SK-N-SH treated with all-trans-retinoic acid at 6 μM for 48 hours (cell line): ENCODE results near the gene GRK1.

Experiments
- ARNTL ChIP-seq: fragments of 450-650 bp; formaldehyde crosslinking; IDR thresholded peaks from 2 replicates; pipeline ENCODE4 v1.5.0; 2020; ENCODE audit warnings: low read depth, mild to moderate bottlenecking, moderate library complexity, borderline replicate concordance
- GLIS3 ChIP-seq: fragments of 250-450 bp; sonication (Bioruptor Pico); IDR thresholded peaks from 2 replicates; pipeline ENCODE4 v1.5.0; 2020; ENCODE audit warnings: mild to moderate bottlenecking, moderate library complexity
- OSR1 ChIP-seq: fragments of 250-450 bp; sonication (Bioruptor Pico); IDR thresholded peaks from 2 replicates; pipeline ENCODE4 v1.8.0; 2022; ENCODE audit warnings: moderate library complexity, mild to moderate bottlenecking, inconsistent platforms
- PATZ1 ChIP-seq: fragments of 250-450 bp; sonication (Bioruptor Pico); IDR thresholded peaks from 2 replicates; pipeline ENCODE4 v1.8.0; 2020; ENCODE audit warnings: mild to moderate bottlenecking, moderate library complexity, borderline replicate concordance
- POU6F1 ChIP-seq: fragments of 250-450 bp; sonication (Bioruptor Pico); IDR thresholded peaks from 2 replicates; pipeline ENCODE4 v1.8.0; 2021; ENCODE audit warnings: low read depth, mild to moderate bottlenecking, moderate library complexity, borderline replicate concordance
- RARB ChIP-seq: fragments of 250-450 bp; sonication (Bioruptor Pico); IDR thresholded peaks from 2 replicates; pipeline ENCODE4 v1.8.0; 2021; ENCODE audit warnings: mild to moderate bottlenecking, moderate library complexity
- SNAI2 ChIP-seq: fragments of 250-450 bp; sonication (Bioruptor Pico); IDR thresholded peaks from 2 replicates; pipeline ENCODE4 v1.5.0; 2020; ENCODE audit warnings: mild to moderate bottlenecking, moderate library complexity
- ZFP3 ChIP-seq: fragments of 250-450 bp; sonication (Bioruptor Pico); IDR thresholded peaks from 2 replicates; pipeline ENCODE4 v1.5.0; 2020; ENCODE audit warnings: mild to moderate bottlenecking, moderate library complexity
- ZFP30 ChIP-seq: fragments of 450-650 bp; formaldehyde crosslinking; IDR thresholded peaks from 2 replicates; pipeline ENCODE4 v1.5.0; 2022; ENCODE audit warnings: mild to moderate bottlenecking, moderate library complexity
- ZNF565 ChIP-seq: fragments of 450-650 bp; formaldehyde crosslinking; conservative IDR thresholded peaks from 2 replicates; pipeline ENCODE4 v1.5.0; 2020; ENCODE audit warnings: low read depth, mild to moderate bottlenecking, moderate library complexity

GRCh38 chr13:113743366-113744195, 76.6 kb downstream of the GRK1 start:
- TF ChIP-seq ARNTL (no peak), ZFP30 (no peak), PATZ1 (CRISPR knock-in tag) (no peak), ZFP3 (CRISPR knock-in tag) (no peak), GLIS3 (CRISPR knock-in tag) (no peak), RARB (CRISPR knock-in tag) (no peak), OSR1 (CRISPR knock-in tag) (no peak), SNAI2 (no peak), ZNF565 (CRISPR knock-in tag) (no peak), POU6F1 (CRISPR knock-in tag) (no peak)
